K562 (cell line): Measurements from ENCODE around the gene EIF4G2. TPM values are rescaled to one million over a fixed set of nuclear protein-coding genes. Genes with fewer than 3 reads are reported as not detected.

Experiments
- ATF7 ChIP-seq: fragments of 450-650 bp; IDR thresholded peaks from 2 replicates; pipeline ENCODE4 v1.7.1; 2014; ENCODE audit warnings: mild to moderate bottlenecking, moderate library complexity
- ETV5 ChIP-seq: sonication (generic); formaldehyde crosslinking; IDR thresholded peaks from 2 replicates; pipeline ENCODE4 v1.4.0; 2020; ENCODE audit warnings: low read depth, mild to moderate bottlenecking, missing genetic modification reagents
- HDGF ChIP-seq: fragments of 450-650 bp; IDR thresholded peaks from 2 replicates; pipeline ENCODE4 v1.6.1; 2016
- KDM1A ChIP-seq, 2 experiments: fragments of 450-650 bp; IDR thresholded peaks; 2 replicates each; pipeline ENCODE4 v1.6.1; 2016; ENCODE audit warnings: mild to moderate bottlenecking in 2 of 2
- NEUROD1 ChIP-seq: fragments of 150-350 bp; IDR thresholded peaks from 2 replicates; pipeline ENCODE4 v1.6.1; 2014; ENCODE audit warnings: borderline replicate concordance, low read length, low read depth; ENCODE audit not compliant: partially characterized antibody
- NR2C2 ChIP-seq, 2 experiments: fragments of 200-800 bp in 1 of 2; sonication (Bioruptor generic) in 1 of 2; sonication (generic) in 1 of 2; formaldehyde crosslinking in 1 of 2; IDR thresholded peaks; 2 replicates each; pipeline versions ENCODE4 v1.6.1 to v1.8.0; 2016 to 2022; ENCODE audit warnings: mild to moderate bottlenecking in 1 of 2, missing compliant biosample characterization in 1 of 2, missing genetic modification characterization in 1 of 2, missing genetic modification reagents in 1 of 2
- POU5F1 ChIP-seq: fragments of 150-350 bp; IDR thresholded peaks from 2 replicates; pipeline ENCODE4 v1.6.1; 2014; ENCODE audit warnings: borderline replicate concordance, low read length, low read depth, mild to moderate bottlenecking; ENCODE audit not compliant: partially characterized antibody
- RHOXF2B ChIP-seq: fragments of 250-450 bp; sonication (Bioruptor Pico); conservative IDR thresholded peaks from 2 replicates; pipeline ENCODE4 v1.5.1; 2021
- TGIF2 ChIP-seq: sonication (generic); formaldehyde crosslinking; IDR thresholded peaks from 2 replicates; pipeline ENCODE4 v1.8.1; 2022; ENCODE audit warnings: mild to moderate bottlenecking, missing genetic modification reagents, moderate library complexity
- XRCC3 ChIP-seq: fragments of 450-650 bp; IDR thresholded peaks from 2 replicates; pipeline ENCODE4 v1.6.1; 2017; ENCODE audit warnings: mild to moderate bottlenecking, moderate library complexity
- YY1 ChIP-seq, 3 experiments: IDR thresholded peaks; 2 replicates each; pipeline ENCODE4 v1.6.1; 2011; ENCODE audit warnings: low read length in 2 of 3, mild to moderate bottlenecking in 2 of 3, moderate library complexity in 2 of 3, borderline replicate concordance in 1 of 3, control low read depth in 1 of 3, low read depth in 1 of 3; ENCODE audit not compliant: insufficient read depth in 3 of 3, insufficient replicate concordance in 2 of 3, control insufficient read depth in 1 of 3, insufficient read length in 1 of 3; ENCODE audit errors: extremely low read depth in 1 of 3
- ZNF197 ChIP-seq: fragments of 200-800 bp; sonication (Bioruptor generic); IDR thresholded peaks from 2 replicates; pipeline ENCODE4 v1.6.1; 2016; ENCODE audit warnings: low read depth, missing genetic modification characterization, missing compliant biosample characterization
- ZNF408 ChIP-seq: fragments of 250-450 bp; sonication (Bioruptor Pico); IDR thresholded peaks from 2 replicates; pipeline ENCODE4 v1.4.0; 2020; ENCODE audit warnings: low read depth, mild to moderate bottlenecking, moderate library complexity
- ZNF699 ChIP-seq: fragments of 250-450 bp; sonication (Bioruptor Pico); IDR thresholded peaks from 2 replicates; pipeline ENCODE4 v1.8.0; 2021; ENCODE audit warnings: mild to moderate bottlenecking, moderate library complexity; ENCODE audit not compliant: insufficient replicate concordance
- polyA plus RNA-seq, 8 experiments: library from polyadenylated mRNA; depleted of rRNA in 4 of 8; stranded (reverse) in 5 of 8; unstranded in 3 of 8; fragments of >200 nt; fragmentation: Nextera tagmentation in 2 of 8; fragmentation: Illumina TruSeq in 1 of 8; extraction: Ambion mirVana in 2 of 8; extraction: Trizol in 1 of 8; gene quantifications; 2 replicates each; pipeline versions ENCODE4 v1.2.1 to v1.2.3, GENCODE V29; 2011 to 2014; ENCODE audit warnings: inconsistent platforms in 1 of 8, missing spikeins in 1 of 8
- total RNA-seq, 7 experiments: library from RNA; depleted of rRNA in 6 of 7; stranded (reverse); fragments of >200 nt in 6 of 7; fragmentation: Illumina TruSeq in 2 of 7; extraction: Trizol in 2 of 7; gene quantifications; 2 replicates each; pipeline versions ENCODE4 v1.2.1 to v1.2.3, GENCODE V29; 2011 to 2021; ENCODE audit warnings: low replicate concordance in 1 of 7
- TF ChIP-seq, protein P1 (sequence below): fragments of 450-650 bp; IDR thresholded peaks from 2 replicates; pipeline ENCODE4 v1.6.1; 2014; ENCODE audit warnings: low read depth, mild to moderate bottlenecking, moderate library complexity, borderline replicate concordance
- TF ChIP-seq, protein P2 (sequence below): sonication (generic); formaldehyde crosslinking; IDR thresholded peaks from 2 replicates; pipeline ENCODE4 v1.8.0; 2023; ENCODE audit warnings: mild to moderate bottlenecking, missing genetic modification reagents
- TF ChIP-seq, protein P3 (sequence below), 3 experiments: fragments of 200-800 bp in 1 of 3; sonication (Bioruptor generic) in 1 of 3; sonication (generic) in 1 of 3; formaldehyde crosslinking in 1 of 3; IDR thresholded peaks; 2 replicates each; pipeline versions ENCODE4 v1.6.1 to v1.8.0; 2016 to 2022; ENCODE audit warnings: mild to moderate bottlenecking in 2 of 3, missing compliant biosample characterization in 2 of 3, missing genetic modification characterization in 2 of 3, missing genetic modification reagents in 1 of 3
- TF ChIP-seq, protein P4 (sequence below): sonication (generic); formaldehyde crosslinking; IDR thresholded peaks from 2 replicates; pipeline ENCODE4 v1.9.0; 2022; ENCODE audit warnings: mild to moderate bottlenecking, missing genetic modification reagents

EIF4G2 gene
- total and polyA plus RNA-seq, 9 of the 15 experiments (the other 6 are each of a cell fraction or from before 2014, with no cell fraction given) = 206 to 790 (median 646) TPM

DNA sequence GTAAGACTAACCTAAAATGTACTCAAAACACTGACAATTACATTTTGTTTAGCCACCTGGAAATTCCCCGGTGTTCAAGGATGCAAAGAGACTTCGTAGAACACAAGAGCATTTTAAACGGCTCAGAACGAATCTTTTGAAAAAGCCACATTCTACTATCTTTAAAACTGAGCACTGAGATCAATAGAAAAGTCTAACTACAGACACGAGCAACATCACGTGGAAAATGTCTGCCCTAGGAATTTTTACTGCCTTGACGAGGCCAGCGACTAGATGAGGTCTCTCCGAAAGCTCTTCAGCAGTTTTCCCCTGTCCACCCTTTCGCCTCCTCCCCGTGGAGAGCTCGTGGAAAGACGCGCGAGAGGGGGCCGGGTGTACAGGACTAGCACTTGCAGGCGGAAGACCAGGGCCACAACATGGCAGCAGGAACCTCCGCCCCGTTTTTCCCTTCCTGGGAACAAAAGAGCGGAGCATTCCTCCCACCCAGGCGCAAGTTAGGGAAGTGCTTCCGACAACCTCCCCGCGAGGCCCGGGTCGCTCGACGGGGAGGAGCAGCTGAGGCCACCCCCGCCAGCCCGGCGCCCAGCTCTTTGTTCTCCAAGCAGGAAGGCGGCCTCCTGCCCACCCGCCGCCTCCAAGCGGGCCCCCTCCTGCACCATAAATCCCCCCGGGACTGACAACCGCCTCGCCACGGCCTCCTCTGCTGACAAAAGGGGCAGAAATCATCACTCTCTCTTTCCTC lies 1.1 kb downstream of the EIF4G2 start (continued):
- TF ChIP-seq, protein P1, sequence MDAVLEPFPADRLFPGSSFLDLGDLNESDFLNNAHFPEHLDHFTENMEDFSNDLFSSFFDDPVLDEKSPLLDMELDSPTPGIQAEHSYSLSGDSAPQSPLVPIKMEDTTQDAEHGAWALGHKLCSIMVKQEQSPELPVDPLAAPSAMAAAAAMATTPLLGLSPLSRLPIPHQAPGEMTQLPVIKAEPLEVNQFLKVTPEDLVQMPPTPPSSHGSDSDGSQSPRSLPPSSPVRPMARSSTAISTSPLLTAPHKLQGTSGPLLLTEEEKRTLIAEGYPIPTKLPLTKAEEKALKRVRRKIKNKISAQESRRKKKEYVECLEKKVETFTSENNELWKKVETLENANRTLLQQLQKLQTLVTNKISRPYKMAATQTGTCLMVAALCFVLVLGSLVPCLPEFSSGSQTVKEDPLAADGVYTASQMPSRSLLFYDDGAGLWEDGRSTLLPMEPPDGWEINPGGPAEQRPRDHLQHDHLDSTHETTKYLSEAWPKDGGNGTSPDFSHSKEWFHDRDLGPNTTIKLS = no peak
- no peak for TF ChIP-seq KDM1A (IDR thresholded peaks at IDR 0.05)
- no peak for TF ChIP-seq ZNF408
- no peak for TF ChIP-seq NR2C2 (CRISPR knock-in tag; IDR thresholded peaks at IDR 0.05)
- TF ChIP-seq NR2C2 (tag; IDR thresholded peaks at IDR 0.05) = no peak; the same call in 1 of the 2 replicates
- peak in 1 of 3 experiments; percentile 60 for TF ChIP-seq YY1 (IDR thresholded peaks at IDR 0.05; ENCODE audit: borderline replicate concordance in 1 of 3, control insufficient read depth in 1 of 3, extremely low read depth in 1 of 3, insufficient read depth in 3 of 3, insufficient read length in 1 of 3, insufficient replicate concordance in 2 of 3, low read depth in 1 of 3, low read length in 2 of 3)
- TF ChIP-seq, protein P2, sequence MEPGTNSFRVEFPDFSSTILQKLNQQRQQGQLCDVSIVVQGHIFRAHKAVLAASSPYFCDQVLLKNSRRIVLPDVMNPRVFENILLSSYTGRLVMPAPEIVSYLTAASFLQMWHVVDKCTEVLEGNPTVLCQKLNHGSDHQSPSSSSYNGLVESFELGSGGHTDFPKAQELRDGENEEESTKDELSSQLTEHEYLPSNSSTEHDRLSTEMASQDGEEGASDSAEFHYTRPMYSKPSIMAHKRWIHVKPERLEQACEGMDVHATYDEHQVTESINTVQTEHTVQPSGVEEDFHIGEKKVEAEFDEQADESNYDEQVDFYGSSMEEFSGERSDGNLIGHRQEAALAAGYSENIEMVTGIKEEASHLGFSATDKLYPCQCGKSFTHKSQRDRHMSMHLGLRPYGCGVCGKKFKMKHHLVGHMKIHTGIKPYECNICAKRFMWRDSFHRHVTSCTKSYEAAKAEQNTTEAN (CRISPR knock-in tag) = no peak
- no peak for TF ChIP-seq XRCC3
- TF ChIP-seq NEUROD1 = no peak
- TF ChIP-seq HDGF = no peak
- TF ChIP-seq RHOXF2B = no peak
- TF ChIP-seq ZNF197 (CRISPR knock-in tag) = no peak
- peak; percentile 42; the same call in 1 of the 2 replicates for TF ChIP-seq TGIF2 (CRISPR knock-in tag)
- TF ChIP-seq ETV5 (CRISPR knock-in tag) = no peak
- no peak for TF ChIP-seq POU5F1
- TF ChIP-seq, protein P3, sequence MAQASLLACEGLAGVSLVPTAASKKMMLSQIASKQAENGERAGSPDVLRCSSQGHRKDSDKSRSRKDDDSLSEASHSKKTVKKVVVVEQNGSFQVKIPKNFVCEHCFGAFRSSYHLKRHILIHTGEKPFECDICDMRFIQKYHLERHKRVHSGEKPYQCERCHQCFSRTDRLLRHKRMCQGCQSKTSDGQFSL (CRISPR knock-in tag; IDR thresholded peaks at IDR 0.05) = no peak
- TF ChIP-seq, protein P3 (tag; IDR thresholded peaks at IDR 0.05) = no peak
- TF ChIP-seq ZNF699 (CRISPR knock-in tag) = no peak
- TF ChIP-seq ATF7 = no peak
- TF ChIP-seq, protein P4, sequence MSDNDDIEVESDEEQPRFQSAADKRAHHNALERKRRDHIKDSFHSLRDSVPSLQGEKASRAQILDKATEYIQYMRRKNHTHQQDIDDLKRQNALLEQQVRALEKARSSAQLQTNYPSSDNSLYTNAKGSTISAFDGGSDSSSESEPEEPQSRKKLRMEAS = no peak
